Cardiac fibroblast (primary cell): ENCODE data around the gene NCAPH2.

ENCODE experiments used
- DNase-seq, 2 donors: peaks; one replicate each; pipeline versions ENCODE4 v3.0.0 to v3.0.0-alpha.2; 2010; ENCODE audit warnings: low read depth in 2 of 2
- H3K4me3 ChIP-seq, 2 donors: replicated peaks in 1 of 2; 1 replicate in 1 of 2; 2 replicates in 1 of 2; pipeline ENCODE4 v1.5.1; 2011; ENCODE audit warnings: low read depth in 2 of 2, low read length in 2 of 2, mild to moderate bottlenecking in 2 of 2, moderate library complexity in 1 of 2
- CTCF ChIP-seq: IDR thresholded peaks from one replicate; pipeline ENCODE4 v1.5.1; 2011; ENCODE audit warnings: low read depth, mild to moderate bottlenecking, low read length, inconsistent platforms

Gene NCAPH2

DNA sequence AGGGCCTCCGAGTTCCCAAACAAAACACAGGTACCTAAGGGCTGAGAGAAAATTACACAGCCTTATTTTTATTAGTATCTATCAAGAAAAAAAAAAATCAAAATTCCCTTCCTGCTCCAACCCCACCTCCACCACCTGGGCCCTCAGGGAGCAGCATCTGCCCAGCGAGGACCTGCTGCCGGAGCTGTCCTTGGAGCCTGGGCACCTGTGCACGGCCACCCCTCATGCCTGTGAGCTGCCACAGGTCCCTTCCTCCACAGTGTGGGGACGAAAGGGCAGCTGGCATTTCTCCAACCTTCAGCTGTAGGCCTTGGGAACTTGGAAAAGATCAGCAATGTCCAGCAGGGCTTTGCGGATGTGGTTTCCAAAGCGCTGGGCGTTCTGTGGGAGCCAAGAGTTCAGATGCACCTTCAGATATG, 61.0 kb downstream of the NCAPH2 start:
- H3K4me3 ChIP-seq, result no peak overlapping the region
- no peak for DNase-seq
- no peak for TF ChIP-seq CTCF

DNA sequence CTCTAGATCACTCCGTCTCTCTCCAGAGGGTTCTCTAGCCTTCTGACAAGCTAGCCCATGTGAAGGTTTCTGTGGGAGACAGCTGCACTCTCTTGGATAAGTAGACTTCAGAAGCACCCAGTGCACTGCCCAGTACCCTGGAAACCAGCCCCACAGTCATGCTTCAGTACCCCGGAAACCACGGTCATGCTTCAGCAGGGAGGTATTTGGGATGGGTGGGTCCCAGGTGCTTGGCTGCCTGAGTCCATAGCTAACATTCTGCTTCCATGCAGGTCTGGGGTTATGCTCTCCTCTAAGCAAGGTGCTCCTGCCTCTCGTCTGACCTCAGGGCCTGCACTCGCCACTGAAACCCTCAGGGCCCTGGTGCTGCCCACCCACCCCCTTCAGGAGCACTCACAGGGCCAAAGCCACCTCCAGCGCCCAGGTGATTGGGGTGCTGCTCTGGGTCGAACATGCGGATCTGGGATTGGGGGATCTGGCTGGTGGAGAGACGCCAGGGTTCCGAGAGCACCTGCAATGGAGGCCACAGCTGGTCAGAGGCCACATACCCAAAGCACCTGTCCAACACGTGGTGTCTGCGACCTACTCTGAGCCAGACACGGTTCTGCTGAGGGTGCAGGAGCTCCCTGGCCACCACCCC, 62.0 kb downstream of the NCAPH2 start:
- no peak overlapping the region for H3K4me3 ChIP-seq
- DNase-seq, result no peak
- TF ChIP-seq CTCF, result no peak

- TF ChIP-seq CTCF, result no peak
- H3K4me3 ChIP-seq, result no peak overlapping the region
- DNase-seq, result no peak
These were observed 62.8 kb downstream of the NCAPH2 start for GRCh38 chr22:50570861-50571260.

GRCh38 chr22:50571264-50572175, 63.5 kb downstream of the NCAPH2 start:
- H3K4me3 ChIP-seq, result no peak overlapping the region
- TF ChIP-seq CTCF, result no peak
- no peak for DNase-seq

- TF ChIP-seq CTCF, result no peak
- no peak overlapping the region for H3K4me3 ChIP-seq
- no peak for DNase-seq
These were observed 64.9 kb downstream of the NCAPH2 start for GRCh38 chr22:50572965-50573364.

DNA sequence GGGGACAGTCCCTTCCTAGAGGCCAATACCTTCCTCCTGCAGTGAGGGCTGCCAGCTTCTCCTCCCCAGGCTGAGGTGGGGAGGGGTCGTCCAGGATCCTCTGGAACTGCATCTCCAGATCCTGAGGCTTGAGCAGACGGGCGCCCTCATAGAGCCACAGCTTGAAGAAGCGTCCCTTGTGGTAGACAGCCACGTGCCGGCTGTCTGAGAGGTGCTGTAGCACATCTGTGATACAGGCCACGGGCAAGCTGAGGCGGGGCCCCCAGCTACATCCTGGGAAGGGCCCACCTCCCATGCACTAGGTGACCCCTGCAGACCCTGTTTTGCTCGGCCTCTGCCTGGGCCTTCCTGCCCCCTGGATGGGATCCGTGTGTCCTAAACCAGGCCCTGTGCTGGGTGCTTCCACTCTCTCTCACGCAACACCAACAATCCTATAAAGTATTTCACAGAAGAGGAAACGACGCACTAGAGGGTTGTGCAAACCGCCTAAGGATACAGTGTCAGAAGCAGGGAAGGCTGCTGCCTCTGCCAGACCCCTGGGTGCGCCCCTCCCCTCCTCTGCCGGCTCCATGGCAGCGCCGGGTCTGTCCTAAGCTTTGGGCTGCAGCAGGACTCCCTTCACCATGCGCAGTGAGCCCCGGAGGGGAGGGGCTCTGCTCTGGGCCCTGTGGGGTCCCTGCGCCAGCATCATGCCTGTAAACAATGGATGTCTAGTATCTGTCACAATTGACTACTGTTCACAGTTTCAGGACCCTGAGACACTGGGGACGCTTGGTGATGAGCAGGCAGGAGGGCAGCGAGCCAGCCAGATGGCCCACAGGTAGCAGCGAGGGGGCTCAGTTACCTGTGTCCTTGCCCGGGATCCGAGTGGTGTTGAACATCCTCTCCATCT, 65.7 kb downstream of the NCAPH2 start:
- no peak overlapping the region for H3K4me3 ChIP-seq
- TF ChIP-seq CTCF, result no peak
- DNase-seq, result no peak
